Stimulated activated CD8-positive, alpha-beta memory T cell treated with anti-CD3 and anti-CD28 coated beads, Interleukin-7, amount 100 ng/mL, for 24 hours (primary cell): Measurements from ENCODE around the gene PHLPP2.

ENCODE experiments used
- DNase-seq: peaks from one replicate; pipeline ENCODE4 v3.0.0-alpha.2; 2020; ENCODE audit warnings: low read depth

Gene PHLPP2

DNA sequence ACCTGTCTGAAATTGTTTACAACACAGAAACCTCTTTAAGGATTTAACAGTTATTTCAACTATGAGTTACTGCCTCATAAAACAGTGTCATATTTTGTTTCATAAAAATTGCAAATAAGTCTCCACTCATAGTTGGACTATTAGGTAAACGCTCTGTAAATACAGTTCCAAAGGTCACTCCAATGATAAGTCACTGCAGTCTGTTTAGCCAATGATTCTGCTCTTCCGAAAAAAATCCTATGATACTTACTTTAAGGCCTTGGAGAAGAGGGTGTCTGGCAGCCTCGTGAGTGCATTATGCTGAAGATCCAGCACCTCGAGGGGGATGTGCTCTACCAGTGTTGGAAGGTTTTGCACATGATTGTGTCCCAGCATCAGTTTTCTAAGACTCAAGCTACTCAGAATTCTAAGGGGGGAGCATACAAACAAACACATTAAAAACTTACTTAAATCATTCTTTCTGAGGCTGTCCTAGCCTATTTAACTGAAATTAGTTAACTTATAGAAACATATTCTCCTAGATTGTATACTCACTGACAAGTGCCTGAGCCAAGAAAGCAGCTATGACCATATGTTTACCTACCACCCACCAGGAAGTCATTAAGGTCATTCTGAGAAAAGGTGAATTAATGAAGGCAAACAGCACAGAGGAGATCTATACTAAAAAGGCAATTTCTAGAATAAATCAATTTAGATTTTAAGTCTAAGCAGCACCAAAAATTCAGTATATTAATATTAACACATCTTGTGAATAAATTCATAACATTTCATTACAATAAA is 57.4 kb downstream of the PHLPP2 start:
- no peak for DNase-seq

DNA sequence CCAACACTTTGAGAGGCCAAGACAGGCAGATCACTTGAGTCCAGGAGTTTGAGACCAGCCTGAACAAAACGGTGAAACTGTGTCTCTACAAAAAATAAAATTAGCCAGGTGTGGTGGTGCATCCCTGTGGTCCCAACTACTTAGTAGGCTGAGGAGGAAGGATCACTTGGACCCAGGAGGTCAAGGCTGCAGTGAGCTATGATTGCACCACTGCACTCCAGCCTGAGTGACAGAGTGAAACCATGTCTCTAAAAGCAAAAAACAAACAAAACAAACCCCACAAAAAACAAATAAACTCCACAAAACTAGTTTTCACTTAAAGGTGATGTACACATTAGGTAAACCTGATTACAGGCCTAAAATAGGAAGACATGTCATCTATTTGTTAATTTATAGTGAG is 58.2 kb downstream of the PHLPP2 start:
- no peak for DNase-seq

DNA sequence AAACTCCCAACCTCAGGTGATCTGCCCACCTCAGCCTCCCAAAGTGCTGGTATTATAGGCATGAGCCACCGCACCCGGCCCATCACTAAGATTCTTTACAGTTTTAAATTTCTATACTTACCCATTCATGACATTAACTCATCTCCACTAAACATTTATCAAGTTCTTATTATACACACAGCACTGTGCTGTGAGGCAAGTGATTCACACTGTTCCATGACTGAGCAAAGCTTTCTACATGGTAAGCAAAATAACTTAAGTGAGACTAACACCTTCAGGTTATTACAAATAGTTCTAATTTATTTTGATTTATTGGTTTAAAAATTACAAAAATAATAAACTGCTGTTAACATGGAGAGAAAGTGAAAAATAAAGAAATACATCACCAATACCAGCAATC is 65.0 kb downstream of the PHLPP2 start:
- DNase-seq: no peak

DNA sequence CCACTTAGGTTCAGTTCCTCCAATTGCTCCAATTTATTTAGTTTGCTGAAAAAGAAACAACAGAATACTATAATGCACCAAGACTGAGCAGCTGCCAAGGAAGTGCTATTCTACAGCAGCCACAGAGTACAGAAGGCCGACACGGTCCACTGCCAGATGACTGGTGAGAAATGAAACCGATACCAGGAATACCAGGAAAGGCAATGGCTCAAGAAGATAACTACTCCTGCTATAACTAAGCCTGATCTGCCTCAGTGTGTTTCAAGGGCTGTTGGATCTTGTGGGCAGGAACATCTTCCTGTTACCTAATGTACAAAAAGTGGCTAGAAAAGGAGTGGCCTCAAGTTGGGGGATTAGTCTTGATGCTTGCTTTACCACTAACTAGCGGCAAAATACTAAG is 65.7 kb downstream of the PHLPP2 start:
- DNase-seq: no peak

DNA sequence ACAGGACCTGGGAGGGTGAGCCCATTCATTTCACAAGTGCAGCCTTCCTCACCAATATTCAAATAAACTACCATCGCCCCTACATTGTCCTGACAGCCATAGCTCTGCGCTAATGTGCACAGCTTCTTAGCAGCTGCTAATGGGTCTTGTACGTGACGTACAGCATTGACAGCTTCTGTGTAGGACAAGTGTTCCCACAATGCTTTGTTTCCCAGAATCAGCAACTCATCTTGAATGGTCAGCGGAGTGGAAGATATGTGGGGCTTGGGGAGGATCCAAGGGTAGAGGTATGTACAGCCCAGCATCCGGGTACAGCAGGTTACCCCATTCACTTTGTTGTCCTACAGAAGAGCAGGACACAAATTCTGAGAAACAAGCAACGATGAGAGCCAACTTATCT is 74.8 kb downstream of the PHLPP2 start:
- no peak for DNase-seq

DNA sequence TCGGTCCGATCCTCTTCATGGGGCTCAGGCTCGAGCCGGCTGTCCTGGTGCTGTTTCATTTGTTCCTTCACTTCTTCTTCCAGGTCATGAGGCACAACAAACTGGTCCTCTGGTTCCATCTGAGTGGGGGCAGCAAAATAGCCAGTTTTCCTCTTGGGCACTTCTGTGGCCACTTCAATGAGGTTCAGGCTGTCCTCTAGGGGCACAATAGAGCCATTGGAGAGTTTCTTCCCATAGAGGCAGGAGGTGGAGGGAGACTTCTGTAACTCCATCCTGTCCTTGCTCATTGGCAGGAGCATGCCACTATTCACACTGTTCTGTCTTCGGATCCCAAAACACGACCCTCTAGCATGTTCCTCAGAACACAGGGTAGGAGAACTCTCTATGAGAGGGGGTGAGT is 75.6 kb downstream of the PHLPP2 start:
- DNase-seq: no peak

DNA sequence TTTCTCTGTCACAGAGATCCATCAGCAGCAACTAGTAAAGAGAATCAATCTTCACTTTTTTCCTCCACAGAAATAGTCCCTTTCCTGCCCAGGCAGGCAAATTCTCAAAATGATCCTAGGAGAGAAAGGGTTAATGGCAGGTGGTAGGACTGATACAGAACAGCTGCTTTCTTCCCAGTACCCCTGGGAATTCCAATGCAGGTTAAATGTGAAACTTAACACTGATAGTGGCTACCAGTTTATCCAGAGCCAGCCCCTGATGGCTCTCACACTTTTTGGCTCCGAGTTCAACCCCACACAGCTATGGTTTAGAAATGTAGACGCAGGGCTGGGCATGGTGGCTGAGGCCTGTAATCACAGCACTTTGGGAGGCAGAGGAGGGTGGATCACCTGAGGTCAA is 76.3 kb downstream of the PHLPP2 start:
- DNase-seq: no peak

DNA sequence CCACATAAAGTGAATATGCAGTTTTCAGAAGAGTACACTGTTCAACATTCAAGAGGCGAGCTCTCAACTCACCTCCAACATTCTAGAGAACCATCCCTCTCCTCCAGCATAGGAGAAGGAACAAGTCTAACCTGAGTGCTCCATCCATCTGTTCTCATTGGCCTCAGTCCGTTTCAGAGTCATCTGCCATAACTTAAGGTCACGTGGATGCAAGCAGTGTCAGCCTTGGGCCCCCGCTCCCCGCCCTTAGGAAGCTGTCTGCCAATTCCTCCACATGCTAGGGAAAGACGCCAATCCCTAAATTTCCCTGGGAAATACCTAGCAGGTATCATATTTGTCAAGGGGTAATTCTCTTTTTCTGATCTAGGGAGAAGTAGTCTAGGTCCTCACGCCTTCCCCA is 77.1 kb downstream of the PHLPP2 start:
- DNase-seq: no peak

DNA sequence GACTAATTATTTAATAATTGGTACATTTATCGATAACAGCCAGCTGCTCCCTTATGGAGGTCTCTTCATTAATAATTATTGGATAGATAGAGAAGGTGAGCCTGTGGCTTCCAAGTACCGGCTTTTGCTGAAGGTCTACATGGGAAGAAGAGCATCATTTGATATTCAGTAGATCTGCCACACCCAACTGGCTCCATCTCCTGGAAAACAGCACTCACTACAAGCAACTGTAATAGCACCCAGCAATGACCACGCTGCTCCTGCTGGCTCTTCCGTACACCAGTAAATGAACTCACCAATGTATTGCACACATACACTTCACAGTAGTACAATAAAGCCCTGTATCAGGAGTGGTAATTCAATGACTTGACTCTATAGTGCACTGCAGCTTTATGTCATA is 79.1 kb downstream of the PHLPP2 start:
- DNase-seq: no peak

DNA sequence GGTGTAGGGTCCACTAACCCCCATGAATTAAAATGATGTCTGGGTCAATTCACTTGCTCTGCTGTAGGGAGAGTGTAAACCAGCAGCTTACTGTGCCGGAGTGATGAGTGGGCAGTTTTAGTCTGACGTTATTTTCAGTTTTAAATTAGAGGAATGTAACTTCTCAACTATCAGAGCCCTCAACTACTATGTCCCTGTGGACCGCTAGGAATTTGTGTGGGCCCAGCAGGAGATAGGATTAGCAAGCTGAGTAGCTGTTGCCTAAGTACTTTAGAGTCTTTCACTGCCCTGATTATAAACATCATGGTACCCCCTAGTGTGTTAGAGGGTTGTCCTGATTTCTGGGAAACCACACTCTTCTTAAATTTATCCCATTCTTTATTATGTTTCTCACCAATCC is 87.1 kb downstream of the PHLPP2 start:
- DNase-seq: no peak

DNA sequence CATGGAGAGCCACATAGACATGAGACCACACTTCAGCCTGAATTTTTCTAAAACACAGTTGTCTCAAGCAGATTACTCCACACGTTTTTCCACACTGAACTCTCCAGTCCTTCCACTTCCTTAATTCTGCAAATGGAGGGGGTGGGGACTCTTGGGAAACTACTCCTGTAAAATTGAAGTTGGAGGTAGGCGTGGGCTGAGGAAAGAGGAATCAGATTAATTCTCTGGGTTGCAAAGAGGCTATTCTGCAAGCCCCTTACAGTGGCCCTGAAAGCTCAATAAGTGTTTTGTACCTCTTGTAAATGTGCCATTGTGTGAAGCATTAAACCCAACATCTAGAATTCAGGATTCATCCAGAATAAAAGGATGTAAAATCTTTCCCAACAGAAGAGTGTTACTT is 88.9 kb downstream of the PHLPP2 start:
- DNase-seq: no peak

DNA sequence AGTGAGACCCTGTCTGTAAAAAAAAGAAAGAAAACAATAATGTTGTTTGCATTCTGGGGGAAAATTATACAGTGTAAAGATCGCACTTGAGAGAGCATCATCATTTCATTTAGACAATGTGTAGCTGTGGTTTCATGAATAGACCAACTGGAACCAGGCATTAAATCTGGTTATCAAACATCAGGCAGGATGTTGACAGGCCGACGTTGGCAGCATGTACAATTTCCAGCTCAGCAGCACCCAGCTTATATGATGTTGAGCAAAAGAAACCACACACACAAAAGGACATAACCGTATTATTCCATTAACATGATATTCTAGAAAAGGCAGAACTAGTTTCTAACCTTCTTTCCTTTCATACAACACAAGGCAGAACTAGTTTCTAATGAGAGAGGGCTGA is 92.7 kb downstream of the PHLPP2 start:
- no peak for DNase-seq

DNA sequence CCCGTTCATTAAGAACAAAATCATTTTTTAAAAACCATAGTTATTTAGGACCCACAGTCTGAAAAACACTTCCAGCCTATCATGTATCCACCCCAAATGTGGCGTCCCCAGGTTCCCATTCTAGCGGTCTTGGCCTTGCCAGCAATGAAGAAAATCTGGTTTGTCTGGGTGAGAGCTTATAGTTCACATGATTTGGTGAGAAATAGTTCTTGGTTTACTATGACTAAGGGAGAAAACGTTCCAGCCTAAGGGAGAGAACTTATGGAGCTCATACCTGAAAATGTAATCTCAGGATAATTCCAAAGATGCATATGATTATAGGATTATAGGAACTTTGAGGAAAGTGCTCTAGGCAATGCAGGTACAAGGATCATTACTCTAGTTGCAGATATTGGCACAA is 93.7 kb downstream of the PHLPP2 start:
- no peak for DNase-seq

DNA sequence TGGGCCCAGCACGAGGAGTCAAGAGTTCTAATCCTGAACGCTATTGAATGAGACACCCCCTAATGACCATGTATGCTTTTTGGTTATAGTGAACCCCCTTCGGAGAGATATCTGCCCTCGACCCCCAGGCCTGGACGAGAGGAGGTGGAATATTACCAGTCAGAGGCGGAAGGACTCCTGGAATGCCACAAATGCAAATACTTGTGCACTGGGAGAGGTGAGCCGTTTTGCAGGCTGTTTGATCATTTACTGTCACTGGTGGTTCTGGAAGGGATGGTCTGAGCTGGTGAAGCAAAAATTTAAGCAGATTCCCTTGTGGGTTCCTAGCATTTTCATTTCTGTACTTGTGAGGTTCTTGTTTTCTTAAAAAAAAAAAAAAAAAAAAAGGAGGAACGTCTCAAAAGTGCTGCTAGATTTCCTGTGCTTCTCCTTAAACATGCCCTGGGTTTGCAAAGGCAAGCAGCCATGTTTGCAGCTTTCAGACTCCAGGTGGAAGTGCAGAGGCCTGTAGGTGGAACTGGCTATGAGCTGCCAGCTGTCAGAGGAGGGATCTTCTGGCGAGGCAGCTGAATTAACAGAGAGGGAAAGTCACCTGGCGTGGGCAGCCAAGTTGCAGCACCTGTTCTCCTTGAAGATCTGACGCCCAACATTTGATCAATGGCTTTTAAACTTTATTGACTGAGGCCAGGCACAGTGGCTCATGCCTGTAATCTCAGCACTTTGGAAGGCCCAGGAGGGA is 95.1 kb downstream of the PHLPP2 start:
- no peak for DNase-seq

DNA sequence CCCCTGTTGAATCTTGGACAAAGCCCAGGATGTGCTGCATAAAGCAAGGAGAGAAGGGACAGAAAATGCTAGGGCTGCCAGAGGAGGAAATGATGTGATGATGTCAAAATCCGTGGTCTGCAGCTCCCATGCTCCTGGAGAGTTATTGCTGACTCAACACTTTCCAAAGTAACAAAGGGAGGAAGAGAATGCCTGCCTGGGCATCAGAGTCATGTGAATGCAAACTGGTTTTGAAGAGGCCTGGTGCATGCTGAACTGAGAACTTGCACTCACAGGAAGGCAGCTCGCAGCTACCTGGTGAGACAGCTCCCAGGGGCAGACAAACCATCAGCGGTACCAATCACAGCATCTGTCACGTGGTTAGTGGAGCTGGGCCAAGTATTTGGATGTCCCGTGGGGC is 95.7 kb downstream of the PHLPP2 start:
- DNase-seq: no peak

DNA sequence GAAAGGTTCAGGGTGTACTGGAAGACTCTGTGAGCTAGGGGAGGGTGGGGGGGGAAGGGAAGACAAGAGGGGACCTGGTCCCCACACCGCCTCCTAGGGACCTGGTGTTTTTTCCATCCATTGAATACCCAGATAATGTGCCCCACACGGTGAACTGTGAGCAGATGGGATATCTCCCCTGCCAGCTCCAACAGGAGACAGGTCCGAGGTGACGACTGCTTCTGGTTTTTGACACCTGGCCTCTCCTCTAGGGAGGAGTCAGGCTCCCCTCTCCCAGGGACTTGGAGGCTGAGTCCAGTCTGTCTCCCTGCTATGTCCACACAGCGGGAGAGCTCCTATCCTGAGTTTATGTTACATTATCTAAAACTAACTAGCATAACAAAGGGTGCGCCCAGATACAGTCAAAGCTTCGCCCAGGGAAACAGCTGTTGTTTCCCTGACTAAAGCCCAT is 96.7 kb downstream of the PHLPP2 start:
- DNase-seq: no peak

DNA sequence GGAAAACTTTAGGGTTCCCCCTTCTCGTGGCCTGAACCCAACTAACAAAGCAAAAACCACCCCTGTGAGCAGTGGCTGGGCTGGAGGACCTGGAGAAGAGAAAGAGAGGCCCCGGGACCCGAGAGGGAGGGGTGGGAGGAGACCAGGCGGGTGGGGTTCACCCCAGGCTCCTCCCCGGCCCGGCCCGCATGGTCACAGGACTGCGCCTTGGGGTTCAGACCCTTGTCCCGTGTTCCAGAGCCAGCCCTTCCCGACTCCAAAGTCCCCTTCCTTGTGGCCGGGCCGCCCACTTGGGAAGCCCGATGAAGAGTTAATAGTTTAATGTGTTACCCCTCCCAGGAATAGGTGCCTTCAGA is 97.7 kb downstream of the PHLPP2 start:
- no peak for DNase-seq

DNA sequence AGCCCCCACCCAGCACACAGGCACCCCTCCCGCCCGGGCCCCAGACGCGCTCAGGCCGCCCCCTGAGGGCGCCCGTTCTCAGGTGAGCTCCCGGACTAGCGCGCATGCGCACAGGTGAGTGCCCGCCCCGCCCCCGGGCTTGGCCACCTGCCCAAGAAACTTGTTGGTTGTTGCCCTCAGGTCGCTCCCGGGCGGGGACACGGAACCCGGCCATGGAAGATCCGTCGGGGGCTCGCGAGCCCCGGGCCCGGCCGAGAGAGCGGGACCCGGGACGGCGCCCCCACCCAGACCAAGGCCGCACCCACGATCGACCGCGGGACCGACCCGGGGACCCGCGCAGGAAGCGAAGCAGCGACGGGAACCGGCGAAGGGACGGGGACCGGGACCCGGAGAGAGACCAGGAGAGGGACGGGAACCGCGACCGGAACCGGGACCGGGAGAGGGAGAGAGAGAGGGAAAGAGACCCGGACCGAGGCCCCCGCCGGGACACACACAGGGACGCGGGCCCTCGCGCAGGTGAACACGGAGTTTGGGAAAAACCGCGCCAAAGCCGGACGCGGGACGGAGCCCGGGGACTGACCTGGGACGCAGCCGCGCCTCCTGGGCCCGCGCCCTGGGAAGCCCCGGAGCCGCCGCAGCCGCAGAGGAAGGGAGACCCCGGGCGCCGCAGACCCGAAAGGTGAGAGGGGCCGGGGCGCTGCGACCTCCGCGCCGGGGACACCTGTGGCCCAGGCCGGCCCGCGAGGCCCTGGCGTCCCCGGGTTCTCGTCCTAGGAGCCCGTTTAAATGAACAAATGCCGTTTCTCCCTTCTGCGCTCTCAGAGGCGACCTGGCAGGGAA is 98.3 kb downstream of the PHLPP2 start, which contains the start of gene MARVELD3:
MARVELD3 (plus strand) TSS at position 167 of the 840 bp plus-strand sequence; CDS start at position 213, 46 bp downstream.
- no peak for DNase-seq

DNA sequence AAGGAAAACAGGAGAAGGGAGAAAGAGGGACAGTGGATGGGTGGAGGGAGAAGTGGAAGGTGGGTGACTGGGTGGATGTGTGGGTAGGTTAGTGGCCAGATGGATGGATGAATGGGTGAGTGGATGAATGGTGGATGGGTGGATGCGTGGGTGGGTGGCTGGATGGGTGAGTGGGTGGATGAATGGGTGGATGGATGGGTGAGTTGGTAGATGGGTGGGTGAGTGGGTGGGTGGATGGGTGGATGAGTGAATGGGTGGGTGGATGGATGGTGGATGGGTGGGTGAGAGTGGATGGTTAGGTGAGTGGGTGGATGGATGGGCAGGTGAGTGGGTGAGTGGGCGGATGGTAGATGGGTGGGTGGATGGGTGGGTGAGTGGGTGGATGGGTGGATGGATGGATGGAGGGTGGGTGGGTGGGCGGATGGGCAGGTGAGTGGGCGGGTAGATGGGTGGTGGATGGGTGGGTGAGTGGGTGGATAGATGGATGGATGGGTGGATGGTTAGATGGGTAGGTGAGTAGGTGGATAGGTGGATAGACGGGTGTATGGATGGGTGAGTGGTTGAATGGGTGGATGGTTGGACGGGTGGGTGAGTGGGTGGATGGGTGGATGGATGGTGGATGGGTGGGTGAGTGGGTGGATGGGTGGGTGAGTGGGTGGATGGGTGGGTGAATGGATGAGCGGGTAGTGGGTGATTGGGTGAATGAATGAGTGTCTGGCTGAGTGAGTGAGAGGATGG is 99.2 kb downstream of the PHLPP2 start:
- no peak for DNase-seq

DNA sequence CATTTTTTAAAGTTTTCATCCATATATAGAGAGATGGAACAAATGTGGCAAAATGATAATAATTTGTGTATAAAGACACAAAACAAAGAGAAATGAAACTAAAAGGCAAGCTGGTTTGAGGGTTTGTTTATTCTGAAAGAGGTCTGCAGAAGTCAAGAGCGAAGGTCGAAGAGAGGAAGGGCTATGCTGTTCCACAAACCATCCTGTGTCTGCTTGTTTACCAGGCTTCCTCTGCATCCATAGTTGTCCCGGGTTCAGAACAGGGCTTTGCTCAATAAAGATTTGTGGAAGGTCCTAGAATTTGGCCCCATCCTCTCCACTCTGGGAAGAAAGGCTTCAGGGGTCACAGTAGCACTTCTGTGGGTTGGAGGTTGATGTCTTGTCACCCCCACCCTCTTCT is 100.9 kb downstream of the PHLPP2 start:
- DNase-seq: no peak

DNA sequence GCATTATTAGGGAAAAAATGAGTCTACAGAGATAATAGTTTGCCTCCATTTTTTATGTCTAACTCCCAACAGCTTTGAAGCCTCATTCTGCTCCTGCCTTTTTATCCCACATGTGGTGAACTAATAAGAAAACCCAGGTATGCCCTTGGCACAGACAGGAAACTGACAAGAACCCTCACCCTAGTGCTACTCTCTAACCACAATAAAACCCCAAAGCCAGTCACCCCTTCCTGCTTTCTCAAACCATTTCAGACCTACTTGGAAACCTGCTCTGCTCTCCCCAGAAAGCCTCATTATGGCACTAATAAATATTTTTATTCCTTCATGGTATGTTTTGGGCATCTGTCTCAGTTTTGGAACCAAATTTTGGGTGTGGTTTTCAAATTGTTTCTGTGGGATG is 102.4 kb downstream of the PHLPP2 start:
- DNase-seq: no peak

DNA sequence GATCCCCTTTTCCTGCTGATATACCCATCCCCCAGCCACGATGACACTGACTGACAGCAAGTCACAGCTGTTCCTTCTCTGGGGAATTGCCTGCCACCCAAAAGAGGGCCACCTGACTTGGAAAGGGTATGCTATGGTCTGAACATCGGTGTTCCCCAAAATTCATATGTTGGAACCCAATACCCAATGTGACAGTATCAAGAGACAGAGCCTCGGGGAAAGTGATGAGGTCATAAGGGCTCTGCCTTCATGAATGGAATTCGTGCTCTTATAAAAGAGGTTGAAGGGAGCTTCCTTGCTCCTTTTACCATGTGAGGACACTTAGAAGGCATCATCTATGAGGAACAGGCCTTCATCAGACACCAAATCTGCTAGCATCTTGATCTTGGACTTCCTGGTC is 106.1 kb downstream of the PHLPP2 start:
- no peak for DNase-seq
